PFSK-1 (cell line): ENCODE measurements around the gene MARK3.

ENCODE experiments used
- POLR2AphosphoS5 ChIP-seq: IDR thresholded peaks from 2 replicates; pipeline ENCODE4 v1.6.1; 2012; ENCODE audit warnings: low read depth, mild to moderate bottlenecking, control low read depth, low read length, moderate library complexity
- SIN3A ChIP-seq: IDR thresholded peaks from 2 replicates; pipeline ENCODE4 v1.6.1; 2012; ENCODE audit warnings: mild to moderate bottlenecking, low read length, moderate library complexity, borderline replicate concordance; ENCODE audit not compliant: insufficient read depth
- TAF1 ChIP-seq: IDR thresholded peaks from 2 replicates; pipeline ENCODE4 v1.6.1; 2012; ENCODE audit warnings: low read length, control low read depth, borderline replicate concordance; ENCODE audit not compliant: insufficient read depth
- TF ChIP-seq, protein P1 (sequence below), 2 experiments: IDR thresholded peaks; 2 replicates each; pipeline versions ENCODE4 v1.6.1 to v1.8.0; 2011 to 2012; ENCODE audit warnings: low read depth in 2 of 2, low read length in 2 of 2, control low read depth in 1 of 2, inconsistent platforms in 1 of 2, mild to moderate bottlenecking in 1 of 2, moderate library complexity in 1 of 2; ENCODE audit not compliant: insufficient read depth in 1 of 2

GRCh38 chr14:103524002-103524935 is 139.1 kb downstream of the MARK3 start:
- TF ChIP-seq, protein P1, sequence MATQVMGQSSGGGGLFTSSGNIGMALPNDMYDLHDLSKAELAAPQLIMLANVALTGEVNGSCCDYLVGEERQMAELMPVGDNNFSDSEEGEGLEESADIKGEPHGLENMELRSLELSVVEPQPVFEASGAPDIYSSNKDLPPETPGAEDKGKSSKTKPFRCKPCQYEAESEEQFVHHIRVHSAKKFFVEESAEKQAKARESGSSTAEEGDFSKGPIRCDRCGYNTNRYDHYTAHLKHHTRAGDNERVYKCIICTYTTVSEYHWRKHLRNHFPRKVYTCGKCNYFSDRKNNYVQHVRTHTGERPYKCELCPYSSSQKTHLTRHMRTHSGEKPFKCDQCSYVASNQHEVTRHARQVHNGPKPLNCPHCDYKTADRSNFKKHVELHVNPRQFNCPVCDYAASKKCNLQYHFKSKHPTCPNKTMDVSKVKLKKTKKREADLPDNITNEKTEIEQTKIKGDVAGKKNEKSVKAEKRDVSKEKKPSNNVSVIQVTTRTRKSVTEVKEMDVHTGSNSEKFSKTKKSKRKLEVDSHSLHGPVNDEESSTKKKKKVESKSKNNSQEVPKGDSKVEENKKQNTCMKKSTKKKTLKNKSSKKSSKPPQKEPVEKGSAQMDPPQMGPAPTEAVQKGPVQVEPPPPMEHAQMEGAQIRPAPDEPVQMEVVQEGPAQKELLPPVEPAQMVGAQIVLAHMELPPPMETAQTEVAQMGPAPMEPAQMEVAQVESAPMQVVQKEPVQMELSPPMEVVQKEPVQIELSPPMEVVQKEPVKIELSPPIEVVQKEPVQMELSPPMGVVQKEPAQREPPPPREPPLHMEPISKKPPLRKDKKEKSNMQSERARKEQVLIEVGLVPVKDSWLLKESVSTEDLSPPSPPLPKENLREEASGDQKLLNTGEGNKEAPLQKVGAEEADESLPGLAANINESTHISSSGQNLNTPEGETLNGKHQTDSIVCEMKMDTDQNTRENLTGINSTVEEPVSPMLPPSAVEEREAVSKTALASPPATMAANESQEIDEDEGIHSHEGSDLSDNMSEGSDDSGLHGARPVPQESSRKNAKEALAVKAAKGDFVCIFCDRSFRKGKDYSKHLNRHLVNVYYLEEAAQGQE (IDR thresholded peaks at IDR 0.05; ENCODE audit: insufficient read depth in 1 of 2, low read depth in 2 of 2, low read length in 2 of 2), result no peak
- no peak for TF ChIP-seq TAF1
- TF ChIP-seq POLR2AphosphoS5, result no peak
- no peak for TF ChIP-seq SIN3A
